Coronary artery (tissue), 2 donors: ENCODE measurements around the gene LRRN4.

Source experiments
- DNase-seq: peaks from one replicate; pipeline ENCODE4 v3.0.0-alpha.2; 2017; ENCODE audit warnings: low spot score
- H3K27ac ChIP-seq, 2 donors: fragments of 200-600 bp; sonication (generic); one replicate each; pipeline ENCODE4 v1.5.1; 2016 to 2019
- H3K4me3 ChIP-seq: fragments of 200-600 bp; sonication (generic); 2 replicates; pipeline ENCODE4 v1.5.1; 2016; ENCODE audit warnings: mild to moderate bottlenecking, moderate library complexity
- CTCF ChIP-seq: fragments of 200-600 bp; sonication (generic); IDR thresholded peaks from one replicate; pipeline ENCODE4 v1.5.1; 2019; ENCODE audit warnings: antibody characterized with exemption

LRRN4 gene

DNA sequence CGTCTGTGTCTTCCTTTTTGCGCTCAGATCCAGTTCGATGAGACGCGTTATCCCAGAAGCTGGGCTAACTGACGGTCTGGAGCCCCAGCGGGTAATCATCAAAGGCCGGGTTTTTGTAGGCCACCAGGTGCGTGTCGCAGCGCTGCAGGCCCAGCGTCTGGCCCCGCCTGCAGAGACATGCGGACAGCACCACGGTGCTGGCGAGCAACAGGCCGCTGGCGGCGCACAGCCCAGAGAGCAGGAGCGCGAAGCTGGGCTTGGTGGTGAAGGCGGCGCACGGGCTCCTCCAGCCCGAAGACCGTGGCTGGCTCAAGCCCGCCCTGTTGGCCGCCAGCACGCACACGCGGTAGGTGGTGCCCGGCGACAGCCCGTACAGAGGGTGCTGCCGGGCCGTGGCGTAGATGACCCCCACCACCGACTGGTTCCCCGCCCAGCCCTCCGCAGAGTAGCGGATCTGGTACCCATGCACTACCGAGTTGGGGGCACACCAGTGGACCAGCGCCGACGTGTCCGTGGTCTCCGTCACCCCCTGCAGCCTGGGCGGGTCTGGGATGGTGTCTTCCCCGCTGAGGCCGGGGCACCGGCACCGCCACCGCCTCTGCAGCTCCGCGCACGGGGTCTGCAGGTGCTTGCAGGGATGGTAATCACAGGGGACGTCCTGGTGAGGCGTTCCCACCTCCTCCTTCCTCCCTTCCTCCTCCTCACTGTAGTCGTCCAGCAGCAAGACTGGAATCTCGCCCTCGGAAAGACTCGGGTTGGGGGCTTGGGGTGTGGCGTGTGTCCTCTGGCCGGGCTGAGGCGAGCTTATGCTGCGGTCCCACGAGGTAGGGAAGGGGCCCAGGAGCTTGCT, 12.7 kb downstream of the LRRN4 start:
- no peak for DNase-seq
- Histone ChIP-seq H3K4me3 (no peak overlapping the region), H3K27ac (no peak overlapping the region)
- no peak for TF ChIP-seq CTCF

- TF ChIP-seq CTCF: no peak
- DNase-seq: no peak
- Histone ChIP-seq H3K4me3 (no peak overlapping the region), H3K27ac (no peak overlapping the region)
Measured at GRCh38 chr20:6040540-6040939, 13.3 kb downstream of the LRRN4 start.

GRCh38 chr20:6039766-6040165, 14.1 kb downstream of the LRRN4 start:
- TF ChIP-seq CTCF: no peak
- no peak overlapping the region for H3K4me3 ChIP-seq
- no peak overlapping the region for H3K27ac ChIP-seq
- DNase-seq: no peak

GRCh38 chr20:6038256-6038655, 15.6 kb downstream of the LRRN4 start:
- DNase-seq: no peak
- no peak overlapping the region for H3K27ac ChIP-seq
- H3K4me3 ChIP-seq: no peak overlapping the region
- no peak for TF ChIP-seq CTCF

DNA sequence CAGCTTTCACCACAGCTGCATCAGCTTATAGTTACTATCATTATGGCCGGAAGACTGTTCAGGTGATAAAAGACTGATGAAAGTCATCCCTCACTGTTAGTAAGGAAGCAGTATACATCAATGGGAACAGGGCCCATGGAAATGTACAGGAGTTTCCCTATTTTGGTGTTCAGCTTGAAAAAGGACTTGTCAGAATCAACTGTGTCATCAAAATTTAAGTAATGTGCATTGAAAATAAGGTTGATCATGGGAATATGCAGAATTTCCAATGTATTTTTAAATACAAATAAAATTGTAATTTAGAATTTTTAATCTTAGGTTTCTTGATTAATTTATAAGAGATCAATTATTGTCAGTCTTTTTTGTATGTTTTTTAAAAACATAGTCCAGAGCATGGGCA, 16.8 kb downstream of the LRRN4 start:
- H3K4me3 ChIP-seq: no peak overlapping the region
- no peak overlapping the region for H3K27ac ChIP-seq
- no peak for TF ChIP-seq CTCF
- DNase-seq: no peak

- TF ChIP-seq CTCF: no peak
- Histone ChIP-seq H3K27ac (no peak overlapping the region), H3K4me3 (no peak overlapping the region)
- no peak for DNase-seq
Measured at GRCh38 chr20:6036213-6036612, 17.6 kb downstream of the LRRN4 start.
